NCI-H446 (cell line): ENCODE data around the gene SNX1.
"Not testable (repeated sequence)": the region's sequence is repeated elsewhere in the genome, so short reads cannot be mapped to it uniquely, and the experiment has no call there.

Experiments used
- DNase-seq, 2 experiments: peaks; one replicate each; lab custom pipeline; 2025; lab: John Stamatoyannopoulos, UW

Gene SNX1

DNA sequence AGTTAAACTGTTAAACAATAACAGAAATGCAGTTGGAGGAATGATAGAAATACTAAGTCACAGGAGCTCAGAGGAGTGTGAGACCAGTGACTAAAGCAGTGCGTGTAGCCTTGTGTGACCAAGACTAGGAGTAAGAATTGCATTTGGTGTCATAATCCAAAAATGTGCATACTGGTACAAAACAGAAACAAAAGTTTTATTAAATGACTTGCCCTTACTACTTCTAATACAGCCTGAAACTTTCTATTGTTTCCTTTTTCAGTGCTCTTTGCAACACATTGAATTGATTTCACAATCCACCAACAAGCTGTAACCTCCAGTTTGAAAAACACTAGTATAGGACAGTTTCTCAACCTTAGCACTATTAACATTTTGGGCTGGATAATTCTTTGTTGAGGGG lies 17.1 kb downstream of the SNX1 start:
- DNase-seq: no peak

DNA sequence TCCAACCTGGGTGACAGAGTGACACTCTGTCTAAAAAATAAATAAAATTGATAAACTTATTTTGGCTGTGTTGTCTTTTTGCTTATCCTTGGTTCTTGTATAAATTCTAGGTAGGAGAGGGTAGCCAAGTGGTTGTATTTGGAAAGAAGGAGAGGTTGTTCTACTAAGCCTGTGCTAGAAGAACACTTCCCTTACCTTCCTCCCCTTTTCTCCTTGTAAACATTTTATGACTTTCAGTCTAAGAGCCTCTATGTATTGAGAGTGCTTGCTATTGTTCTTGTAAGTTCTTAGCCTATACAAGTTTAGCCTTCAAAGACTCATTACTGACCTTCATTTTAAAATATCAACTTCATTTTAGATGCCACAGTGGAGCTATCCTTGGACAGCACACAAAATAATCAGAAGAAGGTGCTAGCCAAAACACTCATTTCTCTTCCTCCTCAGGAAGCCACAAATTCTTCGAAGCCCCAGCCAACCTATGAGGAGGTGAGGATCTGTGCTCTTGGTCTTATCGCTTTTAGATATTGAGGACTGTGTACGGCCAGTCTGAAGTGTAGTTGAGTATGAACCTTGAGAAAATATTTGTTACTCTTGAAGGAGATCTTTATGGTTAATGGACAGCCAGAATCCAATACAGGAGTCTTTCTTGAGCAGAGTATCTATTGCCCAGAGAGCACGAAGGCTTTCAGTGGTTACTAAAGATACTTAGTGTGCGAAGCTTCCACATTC lies 22.1 kb downstream of the SNX1 start:
- DNase-seq: no peak

DNA sequence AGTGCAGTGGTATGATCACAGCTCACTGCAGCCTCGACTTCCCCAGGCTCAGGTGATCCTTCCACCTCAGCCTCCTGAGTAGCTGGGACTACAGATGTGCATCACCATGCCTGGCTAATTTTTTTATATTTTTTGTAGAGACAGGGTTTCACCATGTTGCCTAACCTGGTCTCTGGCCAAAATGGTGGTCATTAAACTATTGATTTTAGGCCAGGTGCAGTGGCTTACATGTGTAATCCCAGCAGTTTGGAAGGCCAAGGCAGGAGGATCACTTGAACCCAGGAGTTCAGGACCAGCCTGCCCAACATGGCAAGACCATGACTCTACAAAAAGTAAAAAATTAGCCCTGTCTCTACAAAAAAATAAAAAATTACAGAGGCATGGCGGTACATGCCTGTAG lies 24.5 kb downstream of the SNX1 start:
- not testable (repeated sequence) for DNase-seq

DNA sequence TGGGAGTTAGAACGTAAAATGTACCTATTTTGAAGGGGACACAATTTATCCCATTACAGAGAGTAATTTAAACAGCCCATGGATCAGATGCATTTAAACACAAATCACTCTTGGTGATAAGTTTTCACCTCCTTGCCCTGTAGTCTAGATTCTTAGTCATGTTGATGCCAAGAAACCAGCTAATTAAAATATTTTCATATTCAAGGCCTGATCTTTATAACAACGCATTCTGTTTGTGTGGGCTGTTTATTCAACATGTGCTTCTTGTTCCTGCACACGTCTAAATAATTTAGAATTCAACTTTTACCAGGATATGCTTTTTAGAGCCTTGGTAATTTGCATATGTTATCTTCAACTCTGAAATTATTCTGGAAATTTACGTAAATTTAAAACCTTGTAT lies 25.8 kb downstream of the SNX1 start:
- no peak for DNase-seq

DNA sequence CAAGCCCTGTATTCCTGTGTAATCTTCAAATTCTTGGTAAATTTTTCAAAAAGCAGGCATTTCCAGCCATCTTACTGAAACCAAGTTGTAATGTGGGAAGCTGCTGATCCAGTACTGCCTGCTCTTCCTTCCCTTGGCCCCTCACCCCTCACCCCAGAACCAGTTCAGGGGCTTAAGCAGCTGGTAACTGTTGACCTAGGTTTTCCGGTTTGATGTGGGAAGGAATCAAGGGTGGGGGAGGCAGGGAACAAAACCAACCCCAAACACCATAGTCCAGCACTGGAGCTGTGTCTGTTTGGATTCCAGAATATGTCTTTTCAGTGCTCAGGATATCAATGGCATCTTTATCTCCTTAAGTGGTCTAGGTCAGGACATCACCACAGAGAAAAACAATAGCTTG lies 26.7 kb downstream of the SNX1 start:
- DNase-seq: no peak

DNA sequence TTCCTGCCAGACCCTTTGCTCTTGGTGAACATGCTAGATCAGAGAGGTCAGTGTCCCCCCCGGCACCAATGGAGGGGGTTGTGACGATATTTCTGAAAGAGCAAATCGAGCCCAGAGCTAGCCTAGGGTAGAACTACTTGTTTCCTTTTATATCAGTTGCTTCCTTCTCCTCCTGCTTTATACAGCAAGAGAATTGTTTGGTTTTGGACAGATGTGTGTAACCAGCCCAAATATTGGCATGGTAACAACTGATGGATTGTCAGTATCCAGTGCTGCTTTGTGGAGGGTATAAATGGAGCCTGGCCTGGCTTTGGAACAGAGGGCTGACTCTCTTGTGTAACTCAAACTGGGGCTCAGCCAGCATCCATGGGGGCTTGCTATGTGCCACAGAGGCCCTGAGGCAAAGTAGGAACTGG lies 27.2 kb downstream of the SNX1 start:
- DNase-seq: no peak

DNA sequence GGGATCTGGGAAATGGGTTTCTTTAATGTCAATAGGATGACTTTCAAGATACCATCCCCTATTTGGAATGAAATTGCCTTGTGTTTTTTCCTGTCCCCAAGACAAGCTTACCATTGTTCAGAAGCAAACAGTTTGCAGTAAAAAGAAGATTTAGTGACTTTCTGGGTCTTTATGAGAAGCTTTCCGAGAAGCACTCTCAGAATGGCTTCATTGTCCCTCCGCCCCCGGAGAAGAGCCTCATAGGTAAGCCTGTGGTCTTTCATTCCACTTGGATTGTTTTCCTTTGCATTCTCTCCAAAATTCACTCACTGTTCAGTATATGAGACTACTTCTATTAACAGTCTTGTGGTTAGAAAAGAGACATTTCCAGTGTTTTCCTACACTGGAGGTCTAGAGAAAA lies 30.2 kb downstream of the SNX1 start:
- no peak for DNase-seq

DNA sequence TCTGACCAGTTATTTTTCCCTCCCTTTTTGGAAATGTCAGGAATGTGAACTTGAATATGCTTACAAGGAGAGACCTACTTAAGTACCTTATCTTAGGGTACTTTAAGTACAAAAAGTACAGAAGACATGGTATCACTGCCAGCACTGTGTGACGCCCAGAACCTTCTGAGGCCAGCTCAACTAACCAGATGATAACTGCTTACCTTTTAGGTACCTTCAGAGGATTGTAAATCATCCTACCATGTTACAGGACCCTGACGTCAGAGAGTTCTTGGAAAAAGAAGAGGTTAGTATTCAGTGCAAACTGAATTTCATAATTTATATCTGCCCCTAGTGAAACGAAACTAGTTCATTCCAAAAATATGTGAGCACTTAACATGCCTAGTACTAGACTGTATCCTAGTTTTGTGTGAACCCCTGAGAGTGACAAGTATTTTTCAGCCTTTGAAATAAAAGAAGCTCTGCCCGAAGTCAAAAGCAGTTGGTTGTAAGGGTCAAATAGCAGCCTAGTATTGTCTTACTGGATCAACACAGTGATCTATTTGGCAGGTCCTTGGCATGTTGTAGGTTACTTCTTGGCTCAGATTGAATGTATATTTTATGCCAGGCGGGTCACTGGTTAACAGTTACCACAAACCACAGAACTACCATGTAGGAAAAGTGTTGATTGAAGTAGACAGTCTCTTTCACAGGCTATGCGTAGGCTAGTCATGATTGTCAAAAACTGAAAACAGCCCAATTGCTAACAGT lies 31.9 kb downstream of the SNX1 start:
- DNase-seq: no peak

DNA sequence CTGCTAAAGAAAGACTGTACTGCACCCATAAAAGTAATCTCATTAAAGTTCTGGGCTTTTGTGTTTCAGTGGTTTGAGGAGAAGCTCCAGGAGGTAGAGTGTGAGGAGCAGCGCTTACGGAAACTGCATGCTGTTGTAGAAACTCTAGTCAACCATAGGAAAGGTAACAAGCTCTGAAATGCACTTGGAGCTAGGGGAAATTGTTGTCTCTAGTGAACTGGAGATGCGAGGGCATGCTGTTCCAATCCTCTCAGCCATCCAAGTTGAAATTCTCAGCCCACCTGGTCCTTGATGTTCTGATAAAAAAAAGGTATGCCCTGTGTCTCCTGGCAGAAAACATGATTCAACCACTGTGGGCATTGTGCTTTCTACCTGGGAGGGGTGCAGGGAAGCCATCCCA lies 34.4 kb downstream of the SNX1 start:
- DNase-seq: no peak

DNA sequence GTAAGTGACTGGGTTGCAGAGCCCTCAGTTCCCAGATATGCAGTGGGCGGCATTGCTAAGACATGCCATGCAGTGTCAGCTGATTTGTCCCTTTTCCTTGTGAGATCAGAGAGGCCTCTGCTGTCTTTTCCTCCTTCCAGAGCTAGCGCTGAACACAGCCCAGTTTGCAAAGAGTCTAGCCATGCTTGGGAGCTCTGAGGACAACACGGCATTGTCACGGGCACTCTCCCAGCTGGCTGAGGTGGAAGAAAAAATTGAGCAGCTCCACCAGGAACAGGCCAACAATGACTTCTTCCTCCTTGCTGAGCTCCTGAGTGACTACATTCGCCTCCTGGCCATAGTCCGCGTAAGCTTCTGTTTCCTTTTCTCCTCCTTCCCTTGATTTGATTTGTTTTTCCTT lies 35.8 kb downstream of the SNX1 start:
- no peak for DNase-seq

DNA sequence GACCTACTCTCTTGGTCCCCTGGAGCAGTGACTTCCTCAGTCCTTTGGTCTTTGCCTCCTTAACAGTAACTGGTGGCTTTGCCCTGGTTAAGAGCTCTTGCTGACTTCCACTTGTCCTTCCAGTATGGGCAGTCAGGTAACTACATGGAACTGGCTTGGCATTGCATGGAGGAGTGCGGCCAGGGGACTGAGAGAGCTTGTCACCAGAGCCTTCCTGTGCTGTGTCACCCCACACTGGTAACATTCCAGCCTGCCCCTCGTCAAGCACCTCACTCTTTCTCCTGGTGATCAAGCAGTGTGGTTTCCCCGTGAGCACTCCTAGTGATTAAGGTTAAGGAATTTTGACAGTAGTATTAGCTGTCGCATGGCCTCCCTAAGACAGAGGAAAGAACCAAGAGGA lies 36.4 kb downstream of the SNX1 start:
- no peak for DNase-seq

DNA sequence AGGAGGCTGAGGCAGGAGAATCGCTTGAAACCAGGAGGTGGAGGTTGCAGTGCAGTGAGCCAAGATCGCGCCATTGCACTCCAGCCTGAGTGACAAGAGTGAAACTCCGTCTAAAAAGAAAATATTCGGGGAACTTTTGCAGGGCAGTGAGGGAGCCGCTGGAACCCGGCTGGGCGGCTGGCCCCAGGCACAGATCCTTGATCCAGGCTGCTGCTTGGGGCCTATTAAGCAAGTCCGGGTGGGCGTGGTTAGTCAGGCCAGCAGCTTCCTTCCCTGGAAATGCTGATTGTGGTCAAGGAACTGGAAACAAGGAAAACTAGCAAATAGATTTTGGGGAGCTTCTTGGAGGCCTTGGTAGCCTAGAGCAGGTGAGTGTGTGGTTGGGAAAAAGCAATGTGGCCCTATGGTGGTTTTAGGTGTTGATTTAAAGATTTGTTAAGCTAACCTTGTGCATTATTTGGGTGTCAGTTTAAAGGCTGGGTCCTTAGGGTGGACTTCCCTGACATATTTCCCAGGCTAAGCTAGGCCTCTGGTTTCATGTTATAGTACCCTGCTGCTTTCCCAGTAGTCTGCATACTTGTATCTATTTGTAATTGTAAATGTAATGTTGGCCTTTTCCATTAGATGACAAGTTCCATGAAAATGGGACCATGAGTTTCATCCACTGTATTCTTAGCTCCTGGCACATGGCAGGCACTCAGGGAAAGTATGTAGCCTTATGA lies 38.0 kb downstream of the SNX1 start:
- DNase-seq: no peak

DNA sequence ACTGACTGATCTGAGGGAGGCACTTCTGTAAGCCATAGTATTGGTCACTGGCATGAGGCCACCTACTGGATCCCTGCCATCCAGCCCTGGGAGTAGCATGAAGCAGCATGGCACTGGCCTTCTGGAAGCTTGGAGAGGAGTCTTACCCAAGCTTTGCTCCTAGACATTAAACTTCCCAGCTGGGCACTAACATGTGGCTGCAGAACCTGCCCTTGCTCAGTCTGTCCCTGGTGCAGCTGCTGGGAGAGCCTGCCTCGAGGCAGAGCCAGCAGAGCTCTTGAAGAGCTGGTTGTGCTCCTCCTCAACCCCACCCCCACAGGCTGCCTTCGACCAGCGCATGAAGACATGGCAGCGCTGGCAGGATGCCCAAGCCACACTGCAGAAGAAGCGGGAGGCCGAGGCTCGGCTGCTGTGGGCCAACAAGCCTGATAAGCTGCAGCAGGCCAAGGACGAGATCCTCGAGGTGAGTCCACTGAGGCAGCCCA lies 38.6 kb downstream of the SNX1 start:
- DNase-seq: peak in 1 of 2 experiments; percentile 37

DNA sequence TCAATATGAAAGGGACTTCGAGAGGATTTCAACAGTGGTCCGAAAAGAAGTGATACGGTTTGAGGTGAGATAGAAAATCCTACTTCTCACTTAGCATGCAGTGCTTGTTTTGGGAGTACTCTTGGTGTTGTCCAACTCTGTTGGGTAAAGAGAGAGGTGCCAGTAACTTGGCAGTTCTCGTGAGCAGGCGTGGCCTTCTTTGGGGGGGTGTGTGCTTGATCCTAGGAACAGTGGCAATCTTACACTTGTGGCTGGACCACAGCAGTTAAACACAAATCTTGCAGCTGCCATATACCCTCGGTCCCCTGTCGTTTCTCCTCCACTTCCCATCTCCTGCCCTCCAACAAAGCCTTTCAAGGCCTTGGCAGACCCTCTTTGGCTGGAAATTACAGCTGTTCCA lies 40.6 kb downstream of the SNX1 start:
- DNase-seq: no peak

DNA sequence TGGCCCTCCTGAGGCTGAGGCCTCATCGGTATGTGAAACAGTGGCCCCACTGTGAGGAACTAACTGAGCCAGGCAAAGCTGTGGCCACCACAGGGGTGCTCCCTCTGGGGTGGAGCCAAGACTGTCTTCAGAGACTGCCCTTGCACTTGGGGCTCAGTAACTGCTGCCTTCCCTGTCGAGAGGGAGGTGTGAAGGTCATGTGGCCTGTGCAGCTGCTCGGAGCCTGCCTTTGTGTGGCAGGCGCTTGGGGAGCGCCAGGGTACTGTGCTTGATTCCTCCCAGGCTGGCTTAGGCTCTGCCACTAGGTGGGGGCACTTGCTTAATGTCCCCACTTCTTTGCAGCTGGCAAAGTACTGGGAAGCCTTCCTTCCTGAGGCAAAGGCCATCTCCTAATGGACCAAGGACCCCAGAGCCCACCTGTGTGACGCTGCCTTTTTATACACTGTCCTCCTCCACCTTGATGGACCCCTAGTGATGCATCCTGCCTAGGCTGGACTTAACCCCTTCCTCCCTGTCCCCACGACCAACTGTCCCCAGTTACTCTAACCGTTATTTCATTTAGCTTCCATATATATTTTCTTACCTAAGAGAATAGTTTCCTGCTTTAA lies 41.5 kb downstream of the SNX1 start:
- DNase-seq: no peak

DNA sequence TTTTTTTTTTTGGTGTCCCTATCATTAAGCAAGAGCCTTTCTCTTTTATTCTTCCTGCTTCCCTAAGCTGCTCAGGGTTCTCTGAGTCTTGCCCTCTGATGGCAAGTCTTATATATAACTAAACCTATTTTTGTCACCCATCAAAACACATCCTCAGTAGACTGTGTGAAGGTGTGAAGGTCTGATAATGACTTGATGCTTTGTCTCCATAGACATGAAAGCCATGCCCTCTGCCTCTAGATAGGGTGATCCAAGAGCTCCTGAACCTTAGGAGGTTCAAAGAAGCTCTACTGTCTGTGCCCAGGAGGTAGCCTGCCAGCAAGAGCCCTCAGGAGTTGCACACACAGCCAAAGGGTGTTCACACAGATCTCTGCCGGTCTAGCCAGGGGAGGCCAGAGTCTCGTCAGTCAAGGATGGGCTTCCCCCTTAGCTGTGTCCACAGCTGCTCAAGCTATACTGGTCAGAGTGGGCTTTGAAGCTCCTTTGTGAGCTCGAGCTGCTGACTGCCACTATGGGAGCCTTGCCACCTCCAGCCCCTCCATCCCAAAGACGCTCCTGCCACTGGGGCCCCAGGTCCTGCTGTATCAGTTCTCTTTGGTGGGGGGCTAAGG lies 42.7 kb downstream of the SNX1 start:
- no peak for DNase-seq

DNA sequence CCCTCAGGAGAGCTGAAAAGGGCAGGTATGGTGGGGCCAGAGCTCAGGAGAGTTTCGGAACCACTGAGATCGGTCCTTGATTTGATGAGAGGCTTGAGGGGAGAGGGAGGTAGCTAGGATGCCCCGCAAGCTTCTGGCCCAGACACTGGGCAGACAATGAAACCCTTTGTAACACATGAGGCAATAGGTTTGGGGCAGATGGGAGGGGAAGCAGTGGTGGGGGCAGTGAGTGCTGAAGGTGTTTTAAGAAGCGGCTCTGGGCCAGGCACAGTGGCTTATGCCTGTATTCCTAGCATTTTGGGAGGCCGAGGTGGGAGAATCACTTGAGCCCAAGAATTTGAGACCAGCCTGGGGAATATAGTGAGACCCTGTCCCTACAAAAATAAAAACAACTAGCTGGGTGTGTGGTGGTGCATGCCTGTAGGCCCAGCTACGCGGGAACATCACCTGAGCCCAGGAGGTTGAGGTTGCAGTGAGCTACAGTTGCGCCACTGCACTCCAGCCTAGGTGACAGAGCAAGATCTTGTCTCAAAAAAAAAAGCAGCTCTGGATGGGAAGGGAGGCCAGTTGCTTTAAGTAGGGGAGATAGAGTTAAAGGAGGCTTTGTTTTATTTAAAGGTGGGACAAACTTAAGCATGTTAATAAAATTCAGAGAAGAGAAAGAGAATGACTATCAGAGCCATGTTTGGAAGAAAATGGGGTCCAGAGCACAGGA lies 46.2 kb downstream of the SNX1 start:
- no peak for DNase-seq

DNA sequence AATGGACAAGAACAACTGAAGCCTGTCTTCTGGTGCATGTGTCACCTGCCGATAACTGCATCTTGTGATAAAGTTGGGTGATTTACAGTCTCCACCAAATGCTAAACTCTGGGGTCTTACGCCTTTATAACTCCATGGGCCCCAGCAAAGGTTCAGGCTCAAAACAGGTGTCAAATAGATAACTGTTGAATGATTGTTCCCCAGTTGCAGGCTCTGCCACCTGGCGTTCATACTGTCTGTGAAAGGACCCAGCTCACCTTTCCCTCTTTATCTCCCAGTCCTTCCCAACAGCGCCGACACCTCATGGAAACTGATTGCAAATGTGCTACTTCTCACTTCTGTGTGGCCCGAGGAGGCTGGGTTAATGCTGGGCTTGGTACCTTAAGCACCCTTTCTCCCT lies 47.5 kb downstream of the SNX1 start:
- DNase-seq: no peak

DNA sequence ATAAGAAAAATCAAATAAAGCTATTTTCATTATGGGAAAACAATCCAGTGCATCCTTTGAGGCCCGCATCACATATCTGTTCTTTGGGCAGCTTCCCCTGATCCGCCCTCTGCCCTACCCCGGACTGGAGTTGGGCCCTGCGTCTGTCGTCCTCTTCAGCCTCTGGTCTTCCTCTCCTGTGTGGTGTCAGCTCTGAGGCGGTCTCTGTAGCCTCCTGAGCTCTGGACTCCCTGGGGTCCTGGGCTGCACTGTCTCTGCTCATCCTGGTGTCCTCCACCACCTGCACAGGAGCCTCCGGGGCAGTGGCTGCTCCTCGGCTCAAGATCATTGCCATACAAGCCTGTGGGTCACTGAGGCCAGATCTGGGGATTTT lies 48.4 kb downstream of the SNX1 start:
- DNase-seq: no peak

DNA sequence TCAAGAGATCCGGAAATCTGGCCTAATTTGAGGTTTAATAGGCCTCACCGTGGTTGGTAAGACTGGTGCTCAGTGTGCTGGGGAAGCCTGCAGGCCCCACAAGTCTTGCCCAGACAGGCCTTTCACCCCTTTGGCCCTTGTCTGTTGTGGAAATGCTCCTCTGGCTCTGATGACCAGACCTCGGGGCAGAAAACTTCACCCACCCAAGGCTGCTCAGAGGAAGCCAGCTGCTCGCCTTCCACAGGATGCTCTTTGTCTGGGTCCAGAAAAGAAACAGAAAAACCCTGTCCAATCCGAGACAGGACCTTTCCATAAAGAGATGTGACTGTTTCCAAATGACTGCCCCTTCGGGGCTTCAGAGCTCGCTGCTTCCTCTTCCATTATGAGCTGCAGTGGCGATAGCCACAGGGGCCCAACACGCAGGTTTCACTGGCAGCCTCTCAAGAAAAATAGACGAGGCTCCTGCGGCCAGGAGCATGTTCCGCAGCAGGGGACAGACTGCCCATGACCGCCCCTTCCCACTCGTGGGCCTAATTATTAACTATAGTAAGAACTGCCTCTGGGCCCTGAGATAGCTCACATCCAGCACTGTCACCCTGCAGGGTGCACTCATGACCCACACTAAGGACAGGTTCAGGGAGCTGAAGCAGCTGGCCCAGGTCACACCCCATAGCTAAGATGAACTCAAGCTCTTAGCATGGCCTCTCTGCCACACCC lies 48.9 kb downstream of the SNX1 start:
- DNase-seq: no peak

DNA sequence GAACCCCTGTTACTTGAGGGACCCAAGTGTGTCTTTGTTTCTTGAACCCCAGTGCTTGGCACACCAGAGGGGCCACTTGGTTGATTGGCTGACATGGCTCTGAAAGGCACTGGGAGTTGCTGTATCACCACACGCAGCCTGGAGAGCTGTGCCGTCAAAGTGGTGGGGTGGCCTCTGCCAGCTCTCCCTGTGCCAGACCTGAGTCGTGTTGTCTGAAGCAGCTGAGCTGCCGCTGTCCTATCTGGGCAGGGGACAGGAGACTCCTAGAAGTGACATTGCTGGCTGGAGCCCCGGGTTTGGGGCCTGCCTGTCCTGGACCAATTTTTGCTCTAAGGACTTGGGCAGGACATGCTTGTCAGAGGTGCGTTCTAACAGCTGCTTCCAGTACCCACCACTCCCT lies 50.3 kb downstream of the SNX1 start:
- DNase-seq: no peak
